ENCODE data around the gene NUDT16L1. TPM values are rescaled to one million over a fixed set of nuclear protein-coding genes. Genes with fewer than 3 reads are reported as not detected.

Gene NUDT16L1
- total and polyA plus RNA-seq, 2 of the 8 experiments (the other 6 are each of a cell fraction or from before 2014, with no cell fraction given), result 34.8 to 77.3 TPM

GRCh38 chr16:4693296-4693955 lies at the start of gene NUDT16L1 (continued):
- TF ChIP-seq, protein P1, sequence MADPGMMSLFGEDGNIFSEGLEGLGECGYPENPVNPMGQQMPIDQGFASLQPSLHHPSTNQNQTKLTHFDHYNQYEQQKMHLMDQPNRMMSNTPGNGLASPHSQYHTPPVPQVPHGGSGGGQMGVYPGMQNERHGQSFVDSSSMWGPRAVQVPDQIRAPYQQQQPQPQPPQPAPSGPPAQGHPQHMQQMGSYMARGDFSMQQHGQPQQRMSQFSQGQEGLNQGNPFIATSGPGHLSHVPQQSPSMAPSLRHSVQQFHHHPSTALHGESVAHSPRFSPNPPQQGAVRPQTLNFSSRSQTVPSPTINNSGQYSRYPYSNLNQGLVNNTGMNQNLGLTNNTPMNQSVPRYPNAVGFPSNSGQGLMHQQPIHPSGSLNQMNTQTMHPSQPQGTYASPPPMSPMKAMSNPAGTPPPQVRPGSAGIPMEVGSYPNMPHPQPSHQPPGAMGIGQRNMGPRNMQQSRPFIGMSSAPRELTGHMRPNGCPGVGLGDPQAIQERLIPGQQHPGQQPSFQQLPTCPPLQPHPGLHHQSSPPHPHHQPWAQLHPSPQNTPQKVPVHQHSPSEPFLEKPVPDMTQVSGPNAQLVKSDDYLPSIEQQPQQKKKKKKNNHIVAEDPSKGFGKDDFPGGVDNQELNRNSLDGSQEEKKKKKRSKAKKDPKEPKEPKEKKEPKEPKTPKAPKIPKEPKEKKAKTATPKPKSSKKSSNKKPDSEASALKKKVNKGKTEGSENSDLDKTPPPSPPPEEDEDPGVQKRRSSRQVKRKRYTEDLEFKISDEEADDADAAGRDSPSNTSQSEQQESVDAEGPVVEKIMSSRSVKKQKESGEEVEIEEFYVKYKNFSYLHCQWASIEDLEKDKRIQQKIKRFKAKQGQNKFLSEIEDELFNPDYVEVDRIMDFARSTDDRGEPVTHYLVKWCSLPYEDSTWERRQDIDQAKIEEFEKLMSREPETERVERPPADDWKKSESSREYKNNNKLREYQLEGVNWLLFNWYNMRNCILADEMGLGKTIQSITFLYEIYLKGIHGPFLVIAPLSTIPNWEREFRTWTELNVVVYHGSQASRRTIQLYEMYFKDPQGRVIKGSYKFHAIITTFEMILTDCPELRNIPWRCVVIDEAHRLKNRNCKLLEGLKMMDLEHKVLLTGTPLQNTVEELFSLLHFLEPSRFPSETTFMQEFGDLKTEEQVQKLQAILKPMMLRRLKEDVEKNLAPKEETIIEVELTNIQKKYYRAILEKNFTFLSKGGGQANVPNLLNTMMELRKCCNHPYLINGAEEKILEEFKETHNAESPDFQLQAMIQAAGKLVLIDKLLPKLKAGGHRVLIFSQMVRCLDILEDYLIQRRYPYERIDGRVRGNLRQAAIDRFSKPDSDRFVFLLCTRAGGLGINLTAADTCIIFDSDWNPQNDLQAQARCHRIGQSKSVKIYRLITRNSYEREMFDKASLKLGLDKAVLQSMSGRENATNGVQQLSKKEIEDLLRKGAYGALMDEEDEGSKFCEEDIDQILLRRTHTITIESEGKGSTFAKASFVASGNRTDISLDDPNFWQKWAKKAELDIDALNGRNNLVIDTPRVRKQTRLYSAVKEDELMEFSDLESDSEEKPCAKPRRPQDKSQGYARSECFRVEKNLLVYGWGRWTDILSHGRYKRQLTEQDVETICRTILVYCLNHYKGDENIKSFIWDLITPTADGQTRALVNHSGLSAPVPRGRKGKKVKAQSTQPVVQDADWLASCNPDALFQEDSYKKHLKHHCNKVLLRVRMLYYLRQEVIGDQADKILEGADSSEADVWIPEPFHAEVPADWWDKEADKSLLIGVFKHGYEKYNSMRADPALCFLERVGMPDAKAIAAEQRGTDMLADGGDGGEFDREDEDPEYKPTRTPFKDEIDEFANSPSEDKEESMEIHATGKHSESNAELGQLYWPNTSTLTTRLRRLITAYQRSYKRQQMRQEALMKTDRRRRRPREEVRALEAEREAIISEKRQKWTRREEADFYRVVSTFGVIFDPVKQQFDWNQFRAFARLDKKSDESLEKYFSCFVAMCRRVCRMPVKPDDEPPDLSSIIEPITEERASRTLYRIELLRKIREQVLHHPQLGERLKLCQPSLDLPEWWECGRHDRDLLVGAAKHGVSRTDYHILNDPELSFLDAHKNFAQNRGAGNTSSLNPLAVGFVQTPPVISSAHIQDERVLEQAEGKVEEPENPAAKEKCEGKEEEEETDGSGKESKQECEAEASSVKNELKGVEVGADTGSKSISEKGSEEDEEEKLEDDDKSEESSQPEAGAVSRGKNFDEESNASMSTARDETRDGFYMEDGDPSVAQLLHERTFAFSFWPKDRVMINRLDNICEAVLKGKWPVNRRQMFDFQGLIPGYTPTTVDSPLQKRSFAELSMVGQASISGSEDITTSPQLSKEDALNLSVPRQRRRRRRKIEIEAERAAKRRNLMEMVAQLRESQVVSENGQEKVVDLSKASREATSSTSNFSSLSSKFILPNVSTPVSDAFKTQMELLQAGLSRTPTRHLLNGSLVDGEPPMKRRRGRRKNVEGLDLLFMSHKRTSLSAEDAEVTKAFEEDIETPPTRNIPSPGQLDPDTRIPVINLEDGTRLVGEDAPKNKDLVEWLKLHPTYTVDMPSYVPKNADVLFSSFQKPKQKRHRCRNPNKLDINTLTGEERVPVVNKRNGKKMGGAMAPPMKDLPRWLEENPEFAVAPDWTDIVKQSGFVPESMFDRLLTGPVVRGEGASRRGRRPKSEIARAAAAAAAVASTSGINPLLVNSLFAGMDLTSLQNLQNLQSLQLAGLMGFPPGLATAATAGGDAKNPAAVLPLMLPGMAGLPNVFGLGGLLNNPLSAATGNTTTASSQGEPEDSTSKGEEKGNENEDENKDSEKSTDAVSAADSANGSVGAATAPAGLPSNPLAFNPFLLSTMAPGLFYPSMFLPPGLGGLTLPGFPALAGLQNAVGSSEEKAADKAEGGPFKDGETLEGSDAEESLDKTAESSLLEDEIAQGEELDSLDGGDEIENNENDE (IDR thresholded peaks at IDR 0.05; ENCODE audit: insufficient replicate concordance, low read length), result no peak
- TF ChIP-seq POU5F1 (IDR thresholded peaks at IDR 0.05; ENCODE audit: low read depth, low read length), result no peak
- TF ChIP-seq MAFK (IDR thresholded peaks at IDR 0.05; ENCODE audit: low read depth, low read length), result no peak
- TF ChIP-seq ATF2 (IDR thresholded peaks at IDR 0.05; ENCODE audit: low read length), result no peak
- TF ChIP-seq, protein P2, sequence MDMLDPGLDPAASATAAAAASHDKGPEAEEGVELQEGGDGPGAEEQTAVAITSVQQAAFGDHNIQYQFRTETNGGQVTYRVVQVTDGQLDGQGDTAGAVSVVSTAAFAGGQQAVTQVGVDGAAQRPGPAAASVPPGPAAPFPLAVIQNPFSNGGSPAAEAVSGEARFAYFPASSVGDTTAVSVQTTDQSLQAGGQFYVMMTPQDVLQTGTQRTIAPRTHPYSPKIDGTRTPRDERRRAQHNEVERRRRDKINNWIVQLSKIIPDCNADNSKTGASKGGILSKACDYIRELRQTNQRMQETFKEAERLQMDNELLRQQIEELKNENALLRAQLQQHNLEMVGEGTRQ (IDR thresholded peaks at IDR 0.05; ENCODE audit: low read length), result no peak
- 0 out of 4 replicates have a peak, but pooled peaks have one; percentile 7 to 49 for TF ChIP-seq SIN3A (conservative IDR thresholded peaks at IDR 0.05 in 1 of 2, IDR thresholded peaks at IDR 0.05 in 1 of 2; ENCODE audit: low read depth in 1 of 2, low read length in 2 of 2)
- no peak for TF ChIP-seq BACH1 (IDR thresholded peaks at IDR 0.05; ENCODE audit: low read length)

Measured in H1 (cell line).